ENCODE data around the gene HIBADH.

HIBADH gene

GRCh38 chr7:27662490-27663205 lies at the start of gene HIBADH:
Gene HIBADH, minus strand, starts transcription at chr7:27662883. Its CDS starts 95 bp downstream, at chr7:27662788.
- DNase-seq (ENCODE audit: low read depth in 2 of 2): peak; percentile 82 to 91

- DNase-seq (ENCODE audit: low read depth in 2 of 2): no peak
Observed at GRCh38 chr7:27712217-27712616, 49.5 kb upstream of the HIBADH start.

- DNase-seq (ENCODE audit: low read depth in 2 of 2): no peak
Observed at GRCh38 chr7:27709137-27710075, 46.7 kb upstream of the HIBADH start.

- no peak for DNase-seq (ENCODE audit: low read depth in 2 of 2)
Observed at GRCh38 chr7:27708485-27708884, 45.8 kb upstream of the HIBADH start.

- DNase-seq (ENCODE audit: low read depth in 2 of 2): no peak
Observed at GRCh38 chr7:27705200-27705594, 42.5 kb upstream of the HIBADH start.

GRCh38 chr7:27704422-27705199 lies 41.9 kb upstream of the HIBADH start:
- no peak for DNase-seq (ENCODE audit: low read depth in 2 of 2)

GRCh38 chr7:27703181-27703580 lies 40.5 kb upstream of the HIBADH start:
- DNase-seq (ENCODE audit: low read depth in 2 of 2): no peak

- no peak for DNase-seq (ENCODE audit: low read depth in 2 of 2)
Observed at GRCh38 chr7:27700501-27700900, 37.8 kb upstream of the HIBADH start.

- DNase-seq (ENCODE audit: low read depth in 2 of 2): no peak
Observed at GRCh38 chr7:27699751-27700150, 37.1 kb upstream of the HIBADH start.

- DNase-seq (ENCODE audit: low read depth in 2 of 2): no peak
Observed at GRCh38 chr7:27697861-27698430, 35.3 kb upstream of the HIBADH start.

GRCh38 chr7:27695096-27695495 lies 32.4 kb upstream of the HIBADH start:
- no peak for DNase-seq (ENCODE audit: low read depth in 2 of 2)

- no peak for DNase-seq (ENCODE audit: low read depth in 2 of 2)
Observed at GRCh38 chr7:27693794-27694193, 31.1 kb upstream of the HIBADH start.

- DNase-seq (ENCODE audit: low read depth in 2 of 2): no peak
Observed at GRCh38 chr7:27690649-27691048, 28.0 kb upstream of the HIBADH start.

GRCh38 chr7:27689591-27690164 lies 27.0 kb upstream of the HIBADH start:
- peak in 1 of 2 donors; percentile 2 for DNase-seq (ENCODE audit: low read depth in 2 of 2)

- DNase-seq (ENCODE audit: low read depth in 2 of 2): no peak
Observed at GRCh38 chr7:27689150-27689549, 26.5 kb upstream of the HIBADH start.

GRCh38 chr7:27688646-27689045 lies 26.0 kb upstream of the HIBADH start:
- DNase-seq (ENCODE audit: low read depth in 2 of 2): no peak

- DNase-seq (ENCODE audit: low read depth in 2 of 2): no peak
Observed at GRCh38 chr7:27688056-27688455, 25.4 kb upstream of the HIBADH start.

- no peak for DNase-seq (ENCODE audit: low read depth in 2 of 2)
Observed at GRCh38 chr7:27686315-27686714, 23.6 kb upstream of the HIBADH start.

- DNase-seq (ENCODE audit: low read depth in 2 of 2): no peak
Observed at GRCh38 chr7:27685893-27686292, 23.2 kb upstream of the HIBADH start.

GRCh38 chr7:27685209-27685608 lies 22.5 kb upstream of the HIBADH start:
- no peak for DNase-seq (ENCODE audit: low read depth in 2 of 2)

GRCh38 chr7:27684491-27684890 lies 21.8 kb upstream of the HIBADH start:
- no peak for DNase-seq (ENCODE audit: low read depth in 2 of 2)
